Measurements from ENCODE around the gene C11orf98. TPM values are rescaled to one million over a fixed set of nuclear protein-coding genes. Genes with fewer than 3 reads are reported as not detected.

C11orf98 gene
- total and polyA plus RNA-seq, 2 donors (not counting 3 experiments of a cell fraction or from before 2014, with no cell fraction given): 39.5 to 61.0 TPM

DNA sequence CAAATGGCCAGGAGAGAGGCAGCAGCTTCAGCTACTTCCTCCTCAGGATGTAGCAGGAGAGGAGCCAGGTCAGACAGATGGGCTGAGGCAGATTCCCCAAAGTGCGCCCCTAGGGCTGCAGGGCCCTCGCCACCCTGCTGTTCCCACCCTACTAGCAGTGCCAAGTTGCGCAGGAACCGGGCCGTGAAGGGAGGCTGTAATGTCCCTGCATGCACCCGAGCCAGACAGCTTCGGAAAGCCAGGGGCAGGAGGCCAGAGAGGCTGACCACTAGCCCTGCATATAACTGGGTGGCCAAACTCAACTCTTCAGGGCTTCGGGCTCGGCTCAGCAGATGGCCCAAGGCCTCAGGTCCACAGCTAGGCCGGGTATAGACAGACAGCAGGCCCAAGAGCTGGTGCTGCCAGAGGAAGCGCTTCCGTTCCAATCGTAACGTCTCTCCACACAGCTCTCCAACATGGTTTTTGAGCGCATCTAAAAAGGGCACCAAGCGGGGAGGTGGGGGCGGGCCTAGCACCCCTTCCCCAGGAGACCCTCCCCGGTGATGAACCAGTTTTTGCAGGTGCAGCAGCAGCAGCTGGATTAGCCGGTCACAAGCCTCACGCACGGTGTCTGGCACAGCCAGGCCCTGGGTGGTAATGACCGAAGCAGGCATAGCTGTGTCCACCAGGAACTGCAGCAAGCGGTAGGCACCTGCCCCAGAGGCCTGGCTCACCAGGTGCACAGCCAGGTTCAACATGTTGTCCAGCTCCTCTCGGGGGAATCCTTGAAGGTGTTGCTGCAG lies 16.6 kb downstream of the C11orf98 start:
- Histone ChIP-seq H3K9me1 (replicated peaks; ENCODE audit: control insufficient read depth, extremely low read depth, insufficient read depth, low read length) (no peaks in the 10 kb centered on the region), H4K20me1 (replicated peaks; ENCODE audit: control insufficient read depth, extremely low read depth, insufficient read depth, low read length) (no peaks in the 10 kb centered on the region), H2AFZ (ENCODE audit: low read depth, low read length) (no peak overlapping the region), H3K9ac (replicated peaks; ENCODE audit: extremely low read depth, insufficient read depth, low read length) (no peak overlapping the region), H3K27me3 (ENCODE audit: control insufficient read depth in 2 of 2, insufficient read depth in 2 of 2, low read length in 2 of 2) (no peaks in the 10 kb centered on the region), H3K4me1 (ENCODE audit: control insufficient read depth, extremely low read depth, insufficient read depth, low read length) (peaks cover 13% of the 10 kb centered on the region), H3K27ac (ENCODE audit: insufficient read depth, low read depth, low read length) (no peak overlapping the region), H3K4me3 (replicated peaks in 1 of 3; ENCODE audit: insufficient read depth in 1 of 3, low read depth in 1 of 3, low read length in 3 of 3) (no peak overlapping the region), H3K36me3 (ENCODE audit: control insufficient read depth in 2 of 2, extremely low read depth in 1 of 2, insufficient read depth in 2 of 2, low read length in 2 of 2) (peaks cover 11 to 25% of the 10 kb centered on the region in 2 experiments), H3K9me3 (replicated peaks; ENCODE audit: control insufficient read depth, insufficient read depth, low read length) (no peaks in the 10 kb centered on the region), H3K79me2 (ENCODE audit: control insufficient read depth, insufficient read depth, low read length) (peaks cover 46% of the 10 kb centered on the region), H3K4me2 (ENCODE audit: insufficient read depth, low read length) (no peak overlapping the region)
- BruUV-seq (replicated peaks): no TSS peak
- dilution Hi-C loops (cut with MboI; ENCODE audit: extremely low pct_ligation_motif_present, low sequenced_read_pairs) (no loop called here), intact Hi-C loops (cut with micrococcal nuclease) (no loop called here)
- DNase-seq (ENCODE audit: low read depth, low spot score) (no peak), FAIRE-seq (no peak)
- POLR2A ChIA-PET: interaction anchor here (0.5 to 2.5 kb wide), 4 partner anchors 17 to 193 kb away, joined by 3 to 13 read pairs (median 6); partner anchors contain the start of genes C11orf98 and CSKMT
- CTCF ChIA-PET: interaction anchor here (0.8 to 1.9 kb wide), 3 partner anchors 46 to 224 kb away, joined by 3 to 4 read pairs (median 4); partner anchors contain the start of gene TUT1
- TF ChIP-seq, protein P1, sequence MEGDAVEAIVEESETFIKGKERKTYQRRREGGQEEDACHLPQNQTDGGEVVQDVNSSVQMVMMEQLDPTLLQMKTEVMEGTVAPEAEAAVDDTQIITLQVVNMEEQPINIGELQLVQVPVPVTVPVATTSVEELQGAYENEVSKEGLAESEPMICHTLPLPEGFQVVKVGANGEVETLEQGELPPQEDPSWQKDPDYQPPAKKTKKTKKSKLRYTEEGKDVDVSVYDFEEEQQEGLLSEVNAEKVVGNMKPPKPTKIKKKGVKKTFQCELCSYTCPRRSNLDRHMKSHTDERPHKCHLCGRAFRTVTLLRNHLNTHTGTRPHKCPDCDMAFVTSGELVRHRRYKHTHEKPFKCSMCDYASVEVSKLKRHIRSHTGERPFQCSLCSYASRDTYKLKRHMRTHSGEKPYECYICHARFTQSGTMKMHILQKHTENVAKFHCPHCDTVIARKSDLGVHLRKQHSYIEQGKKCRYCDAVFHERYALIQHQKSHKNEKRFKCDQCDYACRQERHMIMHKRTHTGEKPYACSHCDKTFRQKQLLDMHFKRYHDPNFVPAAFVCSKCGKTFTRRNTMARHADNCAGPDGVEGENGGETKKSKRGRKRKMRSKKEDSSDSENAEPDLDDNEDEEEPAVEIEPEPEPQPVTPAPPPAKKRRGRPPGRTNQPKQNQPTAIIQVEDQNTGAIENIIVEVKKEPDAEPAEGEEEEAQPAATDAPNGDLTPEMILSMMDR (IDR thresholded peaks at IDR 0.05; ENCODE audit: extremely low read depth in 1 of 2, insufficient read depth in 1 of 2, low read depth in 1 of 2, low read length in 2 of 2): no peak
- TF ChIP-seq POLR2A (IDR thresholded peaks at IDR 0.05; ENCODE audit: low read depth, low read length): no peak
- TF ChIP-seq MYC (IDR thresholded peaks at IDR 0.05; ENCODE audit: low read depth, low read length): no peak
- no peak for TF ChIP-seq POLR2AphosphoS5 (IDR thresholded peaks at IDR 0.05; ENCODE audit: insufficient read depth, low read depth, low read length)
- TF ChIP-seq, protein P2, sequence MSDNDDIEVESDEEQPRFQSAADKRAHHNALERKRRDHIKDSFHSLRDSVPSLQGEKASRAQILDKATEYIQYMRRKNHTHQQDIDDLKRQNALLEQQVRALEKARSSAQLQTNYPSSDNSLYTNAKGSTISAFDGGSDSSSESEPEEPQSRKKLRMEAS (IDR thresholded peaks at IDR 0.05; ENCODE audit: insufficient read depth, insufficient read length): no peak

Measured in endothelial cell of umbilical vein (primary cell).